CD14-positive monocyte (primary cell): ENCODE results near the gene HIVEP3. TPM values are rescaled to one million over a fixed set of nuclear protein-coding genes. Genes with fewer than 3 reads are reported as not detected.

Experiments used
- DNase-seq, 3 donors: peaks; one replicate each; pipeline ENCODE4 v3.0.0-alpha.2; 2011 to 2022
- H2AFZ ChIP-seq: 2 replicates; pipeline ENCODE4 v1.6.0; 2012; ENCODE audit warnings: mild to moderate bottlenecking, low read depth, low read length, inconsistent platforms; ENCODE audit not compliant: insufficient read depth, poor library complexity, severe bottlenecking
- H3K27ac ChIP-seq, 2 donors: 1 replicate in 1 of 2; 2 replicates in 1 of 2; pipeline ENCODE4 v1.5.1; 2012 to 2013; ENCODE audit warnings: low read length in 2 of 2, control low read depth in 1 of 2, inconsistent platforms in 1 of 2, low read depth in 1 of 2, mild to moderate bottlenecking in 1 of 2
- H3K27me3 ChIP-seq, 2 donors: one replicate each; pipeline versions ENCODE4 v1.6.0 to v1.6.1; 2011 to 2013; ENCODE audit warnings: low read length in 2 of 2; ENCODE audit not compliant: control insufficient read depth in 2 of 2, insufficient read depth in 2 of 2
- H3K36me3 ChIP-seq, 2 donors: replicated peaks in 1 of 2; 1 replicate in 1 of 2; 2 replicates in 1 of 2; pipeline versions ENCODE4 v1.5.1 to v1.6.1; 2012 to 2013; ENCODE audit warnings: low read length in 2 of 2, control low read depth in 1 of 2, inconsistent platforms in 1 of 2, mild to moderate bottlenecking in 1 of 2; ENCODE audit not compliant: insufficient read depth in 2 of 2, control insufficient read depth in 1 of 2
- H3K4me1 ChIP-seq, 2 donors: 1 replicate in 1 of 2; 2 replicates in 1 of 2; pipeline versions ENCODE4 v1.5.1 to v1.6.1; 2012 to 2013; ENCODE audit warnings: low read length in 2 of 2, control low read depth in 1 of 2, inconsistent platforms in 1 of 2, mild to moderate bottlenecking in 1 of 2, moderate library complexity in 1 of 2; ENCODE audit not compliant: insufficient read depth in 2 of 2, control insufficient read depth in 1 of 2
- H3K4me2 ChIP-seq: replicated peaks from 2 replicates; pipeline ENCODE3; 2012; ENCODE audit warnings: low read length, moderate library complexity, mild to moderate bottlenecking; ENCODE audit not compliant: poor library complexity, severe bottlenecking; ENCODE audit errors: extremely low read depth
- H3K4me3 ChIP-seq, 3 experiments: fragments of 200-600 bp in 1 of 3; sonication (generic) in 1 of 3; replicated peaks in 1 of 3; 1 replicate in 2 of 3; 2 replicates in 1 of 3; pipeline ENCODE4 v1.5.1; 2011 to 2013; ENCODE audit warnings: low read length in 3 of 3, mild to moderate bottlenecking in 3 of 3, control low read depth in 2 of 3, low read depth in 2 of 3, inconsistent platforms in 1 of 3, moderate library complexity in 1 of 3
- H3K79me2 ChIP-seq: 2 replicates; pipeline ENCODE4 v1.6.0; 2012; ENCODE audit warnings: mild to moderate bottlenecking, control low read depth, inconsistent platforms, low read length, moderate library complexity; ENCODE audit not compliant: insufficient read depth
- H3K9ac ChIP-seq: 2 replicates; pipeline ENCODE4 v1.6.0; 2017; ENCODE audit warnings: low read length, mild to moderate bottlenecking; ENCODE audit not compliant: insufficient read depth, poor library complexity, severe bottlenecking
- H3K9me3 ChIP-seq, 2 donors: replicated peaks in 1 of 2; 1 replicate in 1 of 2; 2 replicates in 1 of 2; pipeline versions ENCODE4 v1.5.1 to v1.6.1; 2012 to 2013; ENCODE audit warnings: low read length in 2 of 2, control low read depth in 1 of 2; ENCODE audit not compliant: control insufficient read depth in 1 of 2, insufficient read depth in 1 of 2
- H4K20me1 ChIP-seq: 2 replicates; pipeline ENCODE4 v1.6.0; 2012; ENCODE audit warnings: mild to moderate bottlenecking, low read length, control low read depth, moderate library complexity; ENCODE audit not compliant: insufficient read depth
- H3K27ac Mint-ChIP-seq, 7 donors: one replicate each; pipeline ENCODE4 v1.8.0; 2020; ENCODE audit warnings: mild to moderate bottlenecking in 7 of 7, mixed read lengths in 7 of 7, moderate library complexity in 6 of 7, inconsistent platforms in 2 of 7
- H3K27me3 Mint-ChIP-seq, 3 donors: one replicate each; pipeline ENCODE4 v1.8.0; 2021 to 2022; ENCODE audit warnings: low read depth in 3 of 3, mild to moderate bottlenecking in 3 of 3, mixed read lengths in 3 of 3, moderate library complexity in 3 of 3, inconsistent platforms in 1 of 3
- H3K36me3 Mint-ChIP-seq, 2 donors: one replicate each; pipeline ENCODE4 v1.8.0; 2020; ENCODE audit warnings: mixed read lengths in 2 of 2, inconsistent platforms in 1 of 2, mild to moderate bottlenecking in 1 of 2
- H3K4me1 Mint-ChIP-seq: one replicate; pipeline ENCODE4 v1.8.0; 2020; ENCODE audit warnings: mild to moderate bottlenecking, mixed read lengths
- H3K4me3 Mint-ChIP-seq, 2 donors: one replicate each; pipeline ENCODE4 v1.8.0; 2020; ENCODE audit warnings: mild to moderate bottlenecking in 2 of 2, mixed read lengths in 2 of 2, moderate library complexity in 1 of 2
- H3K9me3 Mint-ChIP-seq, 7 donors: one replicate each; pipeline ENCODE4 v1.8.0; 2020 to 2022; ENCODE audit warnings: mixed read lengths in 7 of 7, mild to moderate bottlenecking in 6 of 7, moderate library complexity in 6 of 7, inconsistent platforms in 2 of 7
- CTCF ChIP-seq: fragments of 200-600 bp; IDR thresholded peaks from one replicate; pipeline ENCODE4 v1.8.0; 2022; ENCODE audit warnings: antibody characterized with exemption, mild to moderate bottlenecking
- WGBS: methylation state at CpG from one replicate; pipeline ENCODE4 v1.1.5; 2013; ENCODE audit warnings: missing lambda C conversion rate; ENCODE audit not compliant: insufficient coverage; 5-methylcytosine and 5-hydroxymethylcytosine counted together
- intact Hi-C, 2 donors: fragments of 100-400 bp; cut with micrococcal nuclease; formaldehyde crosslinking; loops; one replicate each; pipeline versions ENCODE4 v1.15.0 to v1.15.1; 2023
- polyA plus RNA-seq, 3 donors: library from polyadenylated mRNA; depleted of rRNA in 1 of 3; unstranded in 2 of 3; stranded (reverse) in 1 of 3; fragments of 300-500 nt in 2 of 3; fragments of >200 nt in 1 of 3; fragmentation: Illumina TruSeq in 2 of 3; gene quantifications; 1 replicate in 2 of 3; 2 replicates in 1 of 3; pipeline ENCODE4 v1.2.3, GENCODE V29; 2012 to 2021

Gene HIVEP3
- polyA plus RNA-seq, 3 donors = 1.2 to 3.7 (median 1.8) TPM

- intact Hi-C loops = no loop called here
- H3K4me1 ChIP-seq = peaks cover 56% of the 10 kb centered on the region in 2 donors
- peak overlapping the region in 1 of 2 donors; percentile 31 for H3K4me3 Mint-ChIP-seq
- H3K4me1 Mint-ChIP-seq = peaks cover 60% of the 10 kb centered on the region
- H3K9me3 ChIP-seq = no peaks in the 10 kb centered on the region
- peak overlapping the region in 1 of 2 donors; percentile 57 for H3K27ac ChIP-seq
- 69% methylated on average over 3 of the region's 3 CpGs for WGBS
- no peaks in the 10 kb centered on the region for H3K36me3 Mint-ChIP-seq
- peaks cover 0 to 4% (median 0%) of the 10 kb centered on the region in 7 donors for H3K9me3 Mint-ChIP-seq
- no peaks in the 10 kb centered on the region for H3K36me3 ChIP-seq
- no peak for TF ChIP-seq CTCF
- no peaks in the 10 kb centered on the region for H4K20me1 ChIP-seq
- peak overlapping the region; percentile 35 for H3K4me2 ChIP-seq
- no peaks in the 10 kb centered on the region for H3K27me3 Mint-ChIP-seq
- no peak overlapping the region for H3K9ac ChIP-seq
- H3K27ac Mint-ChIP-seq = peak overlapping the region; percentile 6 to 91 (median 79)
- no peak for DNase-seq
- H3K27me3 ChIP-seq = no peaks in the 10 kb centered on the region
- no peaks in the 10 kb centered on the region for H3K79me2 ChIP-seq
- no peak overlapping the region for H2AFZ ChIP-seq
- H3K4me3 ChIP-seq = peak overlapping the region in 1 of 3 experiments; percentile 13
These were observed 119.5 kb downstream of the HIVEP3 start for GRCh38 chr1:41799205-41799604.

- peaks cover 0 to 4% (median 0%) of the 10 kb centered on the region in 7 donors for H3K9me3 Mint-ChIP-seq
- H3K36me3 ChIP-seq = no peaks in the 10 kb centered on the region
These were observed 123.4 kb downstream of the HIVEP3 start for GRCh38 chr1:41795205-41795762.

More at GRCh38 chr1:41795205-41795762, 123.4 kb downstream of the HIVEP3 start:
- H3K27me3 Mint-ChIP-seq = peaks cover 0 to 2% (median 1%) of the 10 kb centered on the region in 3 donors
- DNase-seq = no peak
- Histone ChIP-seq H3K4me2 (no peak overlapping the region), H3K27ac (no peak overlapping the region), H3K27me3 (no peaks in the 10 kb centered on the region), H3K79me2 (no peaks in the 10 kb centered on the region), H3K4me1 (peaks cover 39 to 43% of the 10 kb centered on the region in 2 donors), H3K4me3 (no peak overlapping the region), H2AFZ (no peak overlapping the region), H4K20me1 (no peaks in the 10 kb centered on the region), H3K9ac (no peak overlapping the region), H3K9me3 (no peaks in the 10 kb centered on the region)
- WGBS = 100% methylated on average over 1 of the region's 5 CpGs
- H3K27ac Mint-ChIP-seq = no peak overlapping the region
- no peaks in the 10 kb centered on the region for H3K36me3 Mint-ChIP-seq
- peak; percentile 22 for TF ChIP-seq CTCF
- peaks cover 45% of the 10 kb centered on the region for H3K4me1 Mint-ChIP-seq
- H3K4me3 Mint-ChIP-seq = no peak overlapping the region
- intact Hi-C loops = no loop called here
